D721Med (cell line): ENCODE results near the gene AGMAT.

Experiments used
- DNase-seq: peaks from one replicate; pipeline ENCODE4 v3.0.0; 2011; ENCODE audit warnings: low spot score; ENCODE audit not compliant: insufficient read length
- FAIRE-seq: peaks from 2 replicates; lab custom pipeline; 2011; peaks lifted over from hg19 to GRCh38; lab: Jason Lieb, UNC
- TF ChIP-seq, protein P1 (sequence below): IDR thresholded peaks from 2 replicates; pipeline ENCODE4 v1.5.1; 2012; ENCODE audit warnings: mild to moderate bottlenecking, control low read depth; ENCODE audit not compliant: insufficient read depth; ENCODE audit errors: missing control alignments

Gene AGMAT

DNA sequence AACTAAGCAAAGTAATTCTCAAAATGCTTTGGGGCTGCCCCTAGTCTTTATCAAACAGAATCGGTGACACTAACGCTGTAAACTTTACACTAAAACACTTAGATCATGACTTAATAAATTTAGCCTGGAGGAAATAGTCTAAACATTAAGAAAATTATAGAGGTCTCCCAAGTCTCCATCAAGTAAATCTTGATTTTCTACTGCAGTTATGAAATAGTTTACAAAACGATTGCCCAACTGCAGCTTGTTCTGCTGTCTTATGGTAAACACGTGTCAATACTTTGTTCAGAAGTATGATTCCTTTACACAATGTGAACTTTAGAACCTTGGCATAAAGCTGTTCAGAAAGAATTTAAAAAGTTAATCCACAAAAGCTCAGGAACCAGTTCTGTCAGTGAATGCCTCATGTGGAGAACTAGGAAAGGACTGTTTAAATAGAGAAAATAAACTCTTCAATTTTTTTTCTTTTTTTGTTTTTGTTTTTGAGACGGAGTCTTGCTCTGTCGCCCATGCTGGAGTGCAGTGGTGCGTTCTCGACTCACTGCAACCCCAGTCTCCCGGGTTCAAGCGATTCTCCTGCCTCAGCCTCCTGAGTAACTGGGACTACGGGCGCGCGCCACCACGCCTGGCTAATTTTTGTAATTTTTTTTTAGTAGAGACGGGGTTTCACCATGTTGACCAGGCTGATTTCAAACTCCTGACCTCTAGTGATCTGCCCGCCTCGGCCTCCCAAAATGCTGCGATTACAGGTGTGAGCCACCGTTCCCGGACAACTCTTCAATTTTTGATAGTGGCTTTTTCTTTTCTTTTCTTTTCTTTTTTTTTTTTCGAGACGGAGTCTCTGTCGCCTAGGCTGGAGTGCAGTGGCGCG is 34.0 kb upstream of the AGMAT start:
- no peak for DNase-seq
- FAIRE-seq, result no peak
- TF ChIP-seq, protein P1, sequence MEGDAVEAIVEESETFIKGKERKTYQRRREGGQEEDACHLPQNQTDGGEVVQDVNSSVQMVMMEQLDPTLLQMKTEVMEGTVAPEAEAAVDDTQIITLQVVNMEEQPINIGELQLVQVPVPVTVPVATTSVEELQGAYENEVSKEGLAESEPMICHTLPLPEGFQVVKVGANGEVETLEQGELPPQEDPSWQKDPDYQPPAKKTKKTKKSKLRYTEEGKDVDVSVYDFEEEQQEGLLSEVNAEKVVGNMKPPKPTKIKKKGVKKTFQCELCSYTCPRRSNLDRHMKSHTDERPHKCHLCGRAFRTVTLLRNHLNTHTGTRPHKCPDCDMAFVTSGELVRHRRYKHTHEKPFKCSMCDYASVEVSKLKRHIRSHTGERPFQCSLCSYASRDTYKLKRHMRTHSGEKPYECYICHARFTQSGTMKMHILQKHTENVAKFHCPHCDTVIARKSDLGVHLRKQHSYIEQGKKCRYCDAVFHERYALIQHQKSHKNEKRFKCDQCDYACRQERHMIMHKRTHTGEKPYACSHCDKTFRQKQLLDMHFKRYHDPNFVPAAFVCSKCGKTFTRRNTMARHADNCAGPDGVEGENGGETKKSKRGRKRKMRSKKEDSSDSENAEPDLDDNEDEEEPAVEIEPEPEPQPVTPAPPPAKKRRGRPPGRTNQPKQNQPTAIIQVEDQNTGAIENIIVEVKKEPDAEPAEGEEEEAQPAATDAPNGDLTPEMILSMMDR, result no peak

DNA sequence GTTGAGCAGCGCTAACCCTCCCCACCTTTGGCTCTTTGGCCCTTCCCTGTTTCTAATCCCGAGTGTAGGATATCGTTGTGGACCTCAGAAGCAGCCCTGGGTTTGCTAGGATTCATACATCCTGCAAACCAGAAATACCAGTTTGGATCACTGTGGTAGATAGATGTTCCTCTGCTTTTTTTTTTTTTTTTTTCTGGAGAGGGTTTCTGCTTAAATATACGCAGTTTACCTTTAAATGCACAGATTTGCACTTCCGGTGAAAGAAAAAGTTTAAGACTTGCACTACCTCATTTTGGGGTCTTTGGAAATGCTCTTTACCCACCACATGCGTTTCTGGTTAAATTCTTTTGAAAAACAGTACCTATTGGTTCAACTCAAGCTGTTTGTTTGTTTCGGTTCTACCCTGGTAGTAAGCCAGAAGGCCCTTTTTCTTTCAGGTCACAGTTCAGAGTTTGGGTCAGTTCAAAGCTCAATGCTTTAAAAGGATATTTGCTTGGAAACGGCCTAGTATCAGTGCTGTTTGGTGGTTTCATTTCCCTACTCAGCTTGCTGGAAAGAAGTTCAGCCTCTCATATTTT is 33.3 kb upstream of the AGMAT start:
- TF ChIP-seq, protein P1, result no peak
- FAIRE-seq (no peak), DNase-seq (no peak)

DNA sequence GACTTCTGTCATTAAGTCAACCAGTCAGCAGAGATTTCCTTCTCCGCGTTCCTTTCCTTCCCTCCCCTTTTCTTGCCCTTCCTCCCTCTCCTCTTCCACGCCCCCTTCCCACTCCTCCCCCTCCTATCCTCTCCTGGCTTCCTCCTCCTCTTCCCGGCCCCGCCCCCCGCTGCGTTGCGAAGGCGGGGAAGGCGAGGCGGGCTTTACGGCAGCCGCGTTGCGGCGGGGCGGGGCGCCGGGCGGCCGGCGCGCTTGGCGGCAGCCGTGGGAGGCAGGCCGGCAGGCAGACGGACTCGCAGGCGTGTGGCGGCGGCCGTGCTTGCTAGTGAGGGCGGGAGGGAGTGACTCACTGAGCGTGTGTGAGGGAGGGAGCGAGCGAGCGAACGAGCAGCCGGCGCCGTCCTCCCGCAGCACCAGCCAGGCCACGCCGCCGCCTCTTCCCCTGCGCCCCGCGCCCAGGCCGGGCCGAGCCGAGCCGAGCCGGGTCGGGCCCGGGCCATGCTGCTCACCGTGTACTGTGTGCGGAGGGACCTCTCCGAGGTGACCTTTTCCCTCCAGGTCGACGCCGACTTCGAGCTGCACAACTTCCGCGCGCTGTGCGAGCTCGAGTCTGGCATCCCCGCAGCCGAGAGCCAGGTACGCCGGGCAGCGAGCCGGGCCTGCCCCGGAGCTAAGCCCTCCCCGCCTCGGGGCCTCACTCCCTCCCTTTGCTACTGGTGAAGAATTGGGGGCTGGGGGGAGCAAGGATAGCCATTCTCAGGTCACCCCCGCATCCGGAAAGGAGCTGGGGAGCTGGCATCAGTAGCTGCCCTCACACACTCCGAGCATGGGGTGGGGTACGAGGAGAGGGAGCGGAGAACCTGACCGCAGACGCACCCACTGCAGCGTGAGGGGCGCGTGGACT is 32.6 kb upstream of the AGMAT start, which contains the start of gene DDI2:
TSS of gene DDI2 (plus strand) at position 286 of the 904 bp plus-strand sequence. CDS start at position 499, 213 bp downstream.
- no peak for FAIRE-seq
- no peak for DNase-seq
- TF ChIP-seq, protein P1, result no peak

DNA sequence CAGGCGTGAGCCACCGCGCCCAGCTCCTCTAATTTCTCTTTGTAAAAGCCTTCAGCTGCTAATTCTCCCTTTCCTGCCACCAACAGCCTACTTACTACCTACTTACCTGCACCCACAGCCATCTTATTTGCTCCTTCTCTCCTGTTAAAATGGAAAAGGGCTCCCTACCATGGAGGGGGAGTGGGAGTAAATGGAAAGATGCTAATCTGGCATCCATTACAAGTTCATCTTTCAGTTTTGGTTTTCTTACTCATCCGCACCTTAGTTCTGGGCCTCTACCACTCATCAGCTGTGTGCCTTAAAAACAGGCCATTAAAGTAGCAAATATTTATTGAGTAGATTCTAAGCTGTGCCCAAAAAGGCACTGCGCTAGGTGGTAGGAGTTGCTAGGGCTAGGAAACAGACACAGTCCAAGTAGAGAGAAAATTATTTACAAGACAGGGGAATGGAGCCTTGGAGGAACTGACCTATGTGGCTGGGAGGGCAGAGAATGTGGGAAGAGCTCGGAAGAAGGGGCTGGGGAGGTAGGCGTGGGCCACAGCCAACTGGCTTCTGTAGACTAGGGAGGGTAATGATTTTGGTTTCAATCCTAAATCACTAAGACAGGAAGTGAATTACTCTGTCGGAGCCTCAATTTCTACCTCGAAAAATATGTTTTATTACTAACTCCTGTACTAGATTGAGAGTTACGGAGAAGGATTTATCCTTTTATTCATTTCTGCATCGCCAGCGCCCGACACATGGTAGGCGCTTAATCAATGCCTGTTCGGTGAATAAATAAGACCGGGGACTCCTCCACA is 31.7 kb upstream of the AGMAT start:
- TF ChIP-seq, protein P1, result no peak
- FAIRE-seq, result no peak
- DNase-seq, result no peak

DNA sequence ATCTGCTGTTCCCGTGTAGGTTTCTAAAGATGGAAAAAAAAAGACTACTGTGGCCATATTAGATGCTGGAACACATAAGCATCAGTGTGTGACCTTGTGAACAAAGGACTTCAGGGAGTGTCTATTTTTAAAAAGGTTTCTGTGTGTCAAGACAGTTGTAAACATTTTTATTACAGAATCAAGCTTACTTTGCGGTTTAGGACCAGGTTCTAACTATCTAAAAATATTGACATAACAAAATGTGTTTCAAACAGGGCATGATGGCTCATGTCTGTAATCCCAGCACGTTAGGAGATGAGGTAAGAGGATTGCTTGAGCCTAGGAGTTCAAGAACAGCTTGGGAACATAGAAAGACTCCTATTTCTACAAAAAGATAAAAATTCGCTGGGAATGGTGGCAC is 25.3 kb upstream of the AGMAT start:
- TF ChIP-seq, protein P1, result no peak
- no peak for DNase-seq
- FAIRE-seq, result no peak

DNA sequence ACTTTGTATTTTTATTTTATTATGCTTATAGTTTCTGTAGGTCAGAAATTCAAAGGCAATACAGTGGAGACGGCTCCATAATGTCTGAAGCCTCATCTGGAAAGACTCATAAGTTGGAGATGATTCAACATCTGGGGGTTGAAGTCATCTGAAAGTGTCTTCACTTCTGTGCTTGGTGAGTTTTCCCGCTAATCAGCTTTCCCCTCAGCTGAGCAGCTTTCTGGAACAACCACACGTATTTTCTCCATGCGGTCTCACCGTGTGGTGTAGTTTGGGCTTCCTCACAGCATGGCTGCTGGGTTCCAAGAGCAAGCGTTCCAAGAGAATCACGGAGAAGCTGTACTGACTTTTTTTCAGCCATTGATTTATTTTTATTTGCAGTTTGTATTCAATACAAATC is 24.8 kb upstream of the AGMAT start:
- DNase-seq (no peak), FAIRE-seq (no peak)
- TF ChIP-seq, protein P1, result no peak
